GM21423 (cell line): ENCODE results near the gene TRPC3.

Experiments used
- ATAC-seq: cut with Tn5 transposase; IDR thresholded peaks from one replicate; pipeline ENCODE4 v1.9.1; 2021; ENCODE audit warnings: mild to moderate bottlenecking, moderate library complexity; ENCODE audit not compliant: unreplicated experiment

Gene TRPC3

GRCh38 chr4:121951521-121952110 lies at the start of gene TRPC3:
Gene TRPC3, minus strand, starts transcription at chr4:121952060. Its CDS starts 380 bp downstream, at chr4:121951680.
- ATAC-seq, result peak; percentile 32

DNA sequence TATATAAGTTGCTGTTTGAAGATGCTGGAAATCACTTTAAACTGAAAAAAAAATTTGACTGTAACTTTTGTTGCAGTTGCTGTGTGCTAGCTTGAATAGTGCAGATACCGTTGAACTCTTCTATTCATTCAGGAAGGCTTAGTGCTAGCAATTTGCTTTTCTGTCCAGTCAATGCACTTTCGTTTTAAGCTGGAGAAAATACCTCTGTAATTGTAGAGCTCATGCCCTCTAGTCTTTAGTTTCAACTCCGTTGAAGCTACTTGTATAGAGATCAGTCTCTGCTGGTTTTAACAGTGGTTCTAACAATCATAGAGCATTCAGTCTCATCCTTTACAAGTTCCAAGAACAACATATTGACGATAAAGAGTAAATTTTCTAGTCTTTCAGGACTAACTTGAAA lies 49.0 kb upstream of the TRPC3 start:
- no peak for ATAC-seq

GRCh38 chr4:121998024-121998423 lies 46.2 kb upstream of the TRPC3 start:
- ATAC-seq, result no peak

- no peak for ATAC-seq
Observed at GRCh38 chr4:121995790-121996537, 44.1 kb upstream of the TRPC3 start.

DNA sequence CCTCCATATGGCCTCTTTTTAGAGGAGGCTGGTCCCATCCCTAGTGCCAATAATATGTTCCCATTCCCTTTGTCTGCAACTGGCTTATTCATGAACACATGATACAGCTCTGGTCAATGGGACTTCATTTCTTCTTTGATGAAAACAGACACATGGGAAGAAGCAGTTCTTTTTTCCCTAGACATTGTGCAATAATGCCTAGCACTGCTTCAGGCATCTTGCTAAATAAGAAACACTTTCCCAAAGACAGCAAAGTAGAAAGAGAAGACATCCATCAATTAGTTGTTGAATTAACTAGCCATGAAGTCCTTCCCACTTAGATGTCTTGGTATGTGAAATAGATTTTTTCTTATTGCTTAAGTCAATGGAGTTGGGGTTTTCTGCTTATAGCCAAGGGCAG lies 40.1 kb upstream of the TRPC3 start:
- ATAC-seq, result no peak

GRCh38 chr4:121990489-121990888 lies 38.6 kb upstream of the TRPC3 start:
- ATAC-seq, result no peak

DNA sequence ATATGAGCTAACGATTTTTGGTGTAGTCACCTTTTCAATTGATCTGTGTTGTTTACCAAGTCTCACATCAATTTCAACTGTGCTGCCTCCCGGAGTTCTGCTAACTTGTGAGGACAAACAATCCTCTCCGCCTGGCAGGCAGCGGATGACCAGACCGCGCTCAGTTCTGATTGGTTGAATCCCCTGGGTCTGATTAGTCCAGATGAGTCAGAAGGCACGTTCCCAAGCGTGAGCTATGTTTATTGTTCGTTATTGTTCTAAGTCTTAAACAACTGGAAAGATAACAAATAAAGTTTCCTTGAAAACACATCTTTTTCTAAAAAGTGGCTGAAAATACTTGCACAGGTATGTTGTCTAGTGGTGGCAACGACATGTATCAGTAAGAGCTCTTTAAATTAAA lies 37.9 kb upstream of the TRPC3 start:
- ATAC-seq, result no peak

DNA sequence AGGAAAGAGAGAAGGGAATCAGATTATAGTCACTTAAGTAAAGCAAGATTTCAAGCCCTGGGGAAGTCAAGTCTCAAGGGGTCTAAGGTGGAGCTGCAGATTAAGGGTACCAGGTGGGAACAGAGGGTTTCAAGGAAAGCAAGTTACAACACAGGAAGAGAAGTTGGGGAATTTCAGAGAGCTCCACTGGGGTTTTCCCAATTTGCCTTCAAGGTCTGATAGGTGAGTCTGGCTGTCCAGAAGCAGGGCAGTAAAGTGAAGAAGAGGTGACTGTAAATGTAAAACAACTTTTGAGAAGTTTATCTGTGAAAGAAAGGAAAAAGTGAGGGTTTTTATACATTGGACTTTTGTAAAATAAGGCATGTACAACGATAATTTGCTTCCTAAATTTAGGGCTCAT lies 37.1 kb upstream of the TRPC3 start:
- ATAC-seq, result no peak

DNA sequence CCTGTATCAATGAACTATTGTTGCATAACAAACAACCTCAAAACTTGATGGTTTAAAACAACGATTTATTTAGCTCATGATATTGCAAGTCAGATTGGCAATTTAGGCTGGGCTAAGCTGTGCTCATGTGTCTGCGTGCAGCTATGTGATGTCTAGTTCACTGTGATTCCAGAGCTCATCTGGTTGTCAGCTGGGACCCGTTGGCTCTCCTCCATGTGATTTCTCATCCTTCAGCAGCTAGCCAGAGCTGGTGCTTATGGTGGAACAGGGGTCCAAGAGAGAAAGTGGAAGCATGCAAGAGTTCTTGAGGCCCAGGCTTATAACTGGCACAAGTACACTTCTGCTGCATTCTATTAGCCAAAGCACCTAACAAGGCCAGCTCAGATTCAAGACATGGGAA lies 28.8 kb upstream of the TRPC3 start:
- ATAC-seq, result no peak

GRCh38 chr4:121978172-121978516 lies 26.3 kb upstream of the TRPC3 start:
- peak; percentile 62 for ATAC-seq

DNA sequence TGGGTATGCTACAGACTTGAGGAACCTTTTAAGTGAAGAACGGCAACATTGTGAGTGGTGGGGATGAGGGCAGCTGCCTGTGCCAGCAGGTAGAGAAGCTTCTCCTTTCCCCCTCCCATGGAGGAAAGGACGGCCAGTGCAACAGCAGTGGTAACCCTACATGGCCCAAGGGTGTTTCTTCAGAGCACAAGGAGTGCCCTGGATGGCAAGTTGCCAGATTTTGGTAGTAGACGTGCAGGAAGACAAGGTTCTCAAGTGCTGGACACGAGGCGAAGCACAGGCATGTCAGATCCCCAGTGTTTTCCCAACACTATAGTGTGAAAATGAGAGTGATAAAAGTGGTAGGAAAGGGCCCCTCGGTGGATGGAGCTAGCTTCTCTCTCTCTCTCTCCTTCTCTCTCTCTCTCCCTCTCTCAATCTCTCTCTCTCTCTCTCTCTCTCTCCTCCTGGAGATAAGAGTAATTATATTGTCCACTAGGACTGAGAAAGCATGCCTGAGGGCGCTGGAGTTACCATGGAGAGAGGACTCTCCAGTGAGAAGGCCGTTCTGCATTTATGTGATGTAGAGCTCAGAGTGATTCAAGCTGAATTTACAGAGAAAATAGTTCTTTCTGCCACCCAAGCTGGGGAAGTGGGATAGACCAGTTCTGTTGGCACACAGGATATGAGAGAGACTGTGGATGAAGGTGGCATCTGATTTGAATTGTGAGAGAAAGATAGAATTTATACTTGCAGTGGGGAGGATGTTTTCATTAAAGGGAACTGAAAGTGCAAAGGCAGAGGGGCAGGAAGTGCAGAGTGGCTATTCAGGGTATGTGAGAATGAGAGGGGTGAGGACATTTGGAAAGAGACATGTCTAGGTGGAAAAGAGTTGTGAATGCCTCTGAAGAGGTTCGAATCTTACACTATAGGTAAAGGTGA lies 25.7 kb upstream of the TRPC3 start:
- peak; percentile 98 for ATAC-seq

- ATAC-seq, result no peak
Observed at GRCh38 chr4:121975784-121976183, 23.9 kb upstream of the TRPC3 start.

DNA sequence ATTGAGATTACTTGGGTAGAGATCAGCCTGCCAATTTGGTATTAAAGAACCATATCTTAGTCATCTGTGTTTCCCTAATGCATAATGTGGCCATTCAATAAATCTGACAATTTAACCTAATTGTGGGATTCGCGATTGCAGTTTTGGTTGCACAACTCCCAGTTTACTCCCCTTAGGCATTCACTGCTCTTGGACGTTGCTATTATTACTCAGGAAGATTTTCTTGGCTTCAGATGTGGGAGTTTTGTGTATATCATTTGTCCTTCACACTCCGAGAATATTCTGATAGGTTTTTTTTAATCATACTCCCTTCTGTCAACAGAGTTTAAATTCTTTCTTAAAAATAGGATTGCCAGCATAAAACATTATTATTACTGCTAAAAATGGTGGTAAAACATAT lies 22.0 kb upstream of the TRPC3 start:
- no peak for ATAC-seq

- ATAC-seq, result no peak
Observed at GRCh38 chr4:121968859-121969258, 17.0 kb upstream of the TRPC3 start.

- no peak for ATAC-seq
Observed at GRCh38 chr4:121964958-121965357, 13.1 kb upstream of the TRPC3 start.

DNA sequence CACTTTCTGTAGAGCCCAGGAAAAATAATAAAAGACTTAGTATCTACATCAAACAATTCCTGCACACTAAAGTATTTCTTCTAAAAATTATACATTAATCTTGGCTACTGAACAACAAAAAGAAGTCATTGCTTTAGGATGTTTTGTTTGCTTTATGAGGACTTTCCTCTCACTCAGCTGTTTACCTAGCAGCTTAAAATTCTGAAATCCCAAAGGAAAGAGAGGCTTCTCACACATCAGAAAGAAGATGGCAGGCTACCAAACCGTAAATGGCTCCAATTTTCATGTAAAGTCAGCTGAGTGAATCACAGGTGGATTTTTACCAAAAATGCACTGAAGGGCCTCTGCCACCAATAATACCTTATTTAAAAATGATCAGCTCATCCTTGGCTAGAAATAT lies 9.0 kb upstream of the TRPC3 start:
- ATAC-seq, result no peak

DNA sequence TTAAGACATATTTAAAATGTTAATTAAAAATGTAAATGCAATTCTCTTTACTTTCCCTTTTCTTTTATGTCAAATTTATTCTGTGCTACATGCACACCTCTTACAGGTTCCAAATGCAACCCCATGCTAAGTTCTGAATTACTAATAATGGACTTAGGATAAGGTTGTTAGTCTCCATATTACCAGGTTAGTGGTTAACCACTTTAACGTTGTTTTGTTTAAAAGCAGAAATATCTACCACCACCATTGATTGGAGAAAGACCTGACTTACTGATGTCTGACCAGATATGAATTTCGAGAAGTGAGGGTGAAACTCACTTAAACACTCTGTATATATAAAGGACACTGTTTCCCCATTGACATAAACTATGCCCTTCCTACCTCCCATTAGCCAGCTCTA lies 6.9 kb upstream of the TRPC3 start:
- no peak for ATAC-seq

DNA sequence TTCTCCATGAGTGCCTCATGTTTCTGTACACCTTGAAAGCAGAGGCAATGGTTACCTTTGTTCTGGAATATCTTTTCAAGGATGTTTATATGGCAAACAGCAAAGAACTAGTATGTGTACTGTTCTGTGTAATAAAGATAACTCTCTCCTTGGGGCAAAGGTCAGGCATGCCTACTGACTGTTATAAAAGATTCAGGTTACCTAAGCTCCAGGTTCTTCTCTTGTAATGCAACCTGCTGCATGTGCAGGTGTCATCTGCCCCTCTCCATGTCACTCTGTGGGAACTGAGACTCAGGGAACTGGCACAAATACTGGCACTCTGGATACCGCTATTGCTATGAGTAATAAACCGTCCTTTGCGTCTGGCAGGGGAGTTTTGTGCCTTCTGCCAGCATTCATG lies 5.4 kb upstream of the TRPC3 start:
- no peak for ATAC-seq

- ATAC-seq, result no peak
Observed at GRCh38 chr4:121953860-121954259, 2.0 kb upstream of the TRPC3 start.

- ATAC-seq, result no peak
Observed at GRCh38 chr4:121952290-121952689, 430 bp upstream of the TRPC3 start.

DNA sequence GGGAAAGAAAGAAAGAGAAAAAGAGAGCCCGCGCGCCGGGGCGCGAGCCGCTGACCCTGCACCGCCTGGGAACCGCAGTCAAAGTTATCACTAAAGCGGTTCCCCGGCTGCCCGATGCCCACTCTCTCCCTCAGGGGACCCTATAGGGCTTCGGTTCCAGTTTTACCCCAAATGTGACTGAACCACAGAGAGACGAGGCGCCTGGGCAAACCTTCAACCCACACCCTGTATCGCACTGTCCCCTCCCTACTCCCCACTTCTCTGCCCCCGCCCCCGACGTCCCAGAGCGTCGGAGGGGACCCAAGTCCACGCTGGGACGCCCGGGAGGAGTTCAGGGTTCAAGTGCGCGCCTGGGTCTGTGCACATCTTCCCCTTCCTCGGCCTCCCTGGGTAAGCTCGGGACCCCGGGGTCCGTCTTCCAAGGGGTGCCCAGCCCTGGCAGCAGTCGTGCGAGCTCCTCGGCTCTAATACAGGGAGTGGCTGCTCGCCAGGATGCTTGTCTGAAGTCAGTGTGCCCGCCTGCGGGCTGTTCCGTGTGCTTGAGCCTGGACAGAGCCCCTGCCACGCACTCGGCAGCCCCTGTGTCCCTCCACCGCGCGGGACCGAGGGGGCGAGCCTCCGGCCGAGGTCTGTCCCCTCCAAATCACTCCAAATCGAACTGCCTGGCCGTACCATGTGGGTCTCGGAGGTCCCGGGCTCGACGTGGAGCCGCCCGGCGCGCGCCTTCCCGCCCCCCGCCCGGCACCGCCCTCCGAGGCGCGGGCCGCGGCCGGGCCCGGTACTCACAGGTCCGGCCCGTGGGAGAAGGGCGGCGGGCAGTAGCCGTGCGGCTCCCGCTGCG lies 960 bp downstream of the TRPC3 start:
- ATAC-seq, result peak; percentile 33
